ENCODE measurements around the gene ACER3.
A peak's percentile ranks its signal among the peaks of the same experiment; 100 is the strongest.
"Not testable (repeated sequence)": the region's sequence is repeated elsewhere in the genome, so short reads cannot be mapped to it uniquely, and the experiment has no call there.

Gene ACER3

DNA sequence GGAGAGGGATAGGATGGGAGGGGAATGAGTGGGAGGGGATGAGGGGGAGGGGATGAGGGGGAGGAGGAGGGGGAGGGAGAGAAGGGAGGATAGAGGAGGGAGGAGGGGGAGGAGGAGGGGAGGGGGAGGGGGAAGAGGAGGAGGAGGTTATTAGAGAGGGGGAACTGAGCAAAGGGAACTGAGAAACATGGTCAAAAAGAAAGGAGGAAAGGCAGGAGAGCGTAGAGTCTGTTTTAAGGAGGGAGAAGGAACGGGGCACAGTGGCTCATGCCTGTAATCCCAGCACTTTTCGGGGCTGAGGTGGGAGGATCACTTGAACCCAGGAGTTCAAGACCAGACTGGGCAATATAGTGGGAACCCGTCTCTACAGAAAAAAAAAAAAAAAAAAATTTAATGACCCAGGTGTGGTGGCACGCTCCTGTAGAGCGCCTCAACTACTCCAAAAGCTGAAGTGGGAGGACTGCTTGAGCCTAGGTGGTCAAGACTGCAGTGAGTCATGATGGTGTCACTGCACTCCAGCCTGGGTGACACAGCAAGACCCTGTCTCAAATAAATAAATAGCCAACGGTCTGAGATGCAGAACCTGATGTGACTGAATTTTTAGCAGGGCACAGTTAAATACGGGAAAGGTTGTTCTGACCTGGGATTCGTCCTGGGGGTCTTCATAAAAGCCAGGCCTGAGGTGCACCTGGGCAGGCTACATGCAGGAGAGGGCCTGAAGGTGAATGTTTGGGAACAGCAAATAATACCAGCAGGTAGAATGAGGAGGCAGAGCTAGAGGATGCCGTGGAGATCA lies 177.5 kb downstream of the ACER3 start:
- no peak for DNase-seq

DNA sequence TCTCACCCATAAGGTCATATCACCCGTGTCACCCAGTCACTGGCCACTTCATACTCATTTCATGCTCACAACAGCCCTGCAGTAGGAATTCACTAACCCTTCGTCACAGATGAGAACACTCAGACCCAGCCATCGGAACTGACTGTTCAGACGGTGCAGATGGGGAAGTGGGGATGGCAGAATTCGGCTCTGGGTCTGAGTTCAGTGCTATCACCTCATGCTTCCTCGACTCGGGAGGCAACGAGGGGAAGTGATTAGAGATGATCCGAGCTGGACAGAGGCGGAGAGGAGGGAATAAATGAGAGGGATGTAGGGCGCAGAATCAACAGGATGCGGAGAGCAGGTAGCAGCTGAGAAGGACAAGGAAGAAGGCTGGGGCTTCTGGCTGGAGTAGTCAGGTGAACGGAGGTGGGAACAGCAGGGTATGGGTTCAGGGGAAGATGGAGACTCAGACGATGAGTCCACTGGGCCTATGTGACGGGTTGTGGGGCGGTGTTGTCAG lies 178.2 kb downstream of the ACER3 start:
- DNase-seq, result no peak

DNA sequence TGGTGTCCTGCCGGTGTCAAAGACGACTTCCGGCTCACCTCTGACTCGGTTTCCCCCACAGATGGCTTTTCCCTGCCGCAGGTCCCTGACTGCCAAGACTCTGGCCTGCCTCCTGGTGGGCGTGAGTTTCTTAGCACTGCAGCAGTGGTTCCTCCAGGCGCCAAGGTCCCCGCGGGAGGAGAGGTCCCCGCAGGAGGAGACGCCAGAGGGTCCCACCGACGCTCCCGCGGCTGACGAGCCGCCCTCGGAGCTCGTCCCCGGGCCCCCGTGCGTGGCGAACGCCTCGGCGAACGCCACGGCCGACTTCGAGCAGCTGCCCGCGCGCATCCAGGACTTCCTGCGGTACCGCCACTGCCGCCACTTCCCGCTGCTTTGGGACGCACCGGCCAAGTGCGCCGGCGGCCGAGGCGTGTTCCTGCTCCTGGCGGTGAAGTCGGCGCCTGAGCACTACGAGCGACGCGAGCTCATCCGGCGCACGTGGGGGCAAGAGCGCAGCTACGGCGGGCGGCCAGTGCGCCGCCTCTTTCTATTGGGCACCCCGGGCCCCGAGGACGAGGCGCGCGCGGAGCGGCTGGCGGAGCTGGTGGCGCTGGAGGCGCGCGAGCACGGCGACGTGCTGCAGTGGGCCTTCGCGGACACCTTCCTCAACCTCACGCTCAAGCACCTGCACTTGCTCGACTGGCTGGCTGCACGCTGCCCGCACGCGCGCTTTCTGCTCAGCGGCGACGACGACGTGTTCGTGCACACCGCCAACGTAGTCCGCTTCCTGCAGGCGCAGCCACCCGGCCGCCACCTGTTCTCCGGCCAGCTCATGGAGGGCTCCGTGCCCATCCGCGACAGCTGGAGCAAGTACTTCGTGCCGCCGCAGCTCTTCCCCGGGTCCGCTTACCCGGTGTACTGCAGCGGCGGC lies 179.0 kb downstream of the ACER3 start:
- peak in 5 of 51 donors; percentile 4 to 40 (median 19) for DNase-seq

DNA sequence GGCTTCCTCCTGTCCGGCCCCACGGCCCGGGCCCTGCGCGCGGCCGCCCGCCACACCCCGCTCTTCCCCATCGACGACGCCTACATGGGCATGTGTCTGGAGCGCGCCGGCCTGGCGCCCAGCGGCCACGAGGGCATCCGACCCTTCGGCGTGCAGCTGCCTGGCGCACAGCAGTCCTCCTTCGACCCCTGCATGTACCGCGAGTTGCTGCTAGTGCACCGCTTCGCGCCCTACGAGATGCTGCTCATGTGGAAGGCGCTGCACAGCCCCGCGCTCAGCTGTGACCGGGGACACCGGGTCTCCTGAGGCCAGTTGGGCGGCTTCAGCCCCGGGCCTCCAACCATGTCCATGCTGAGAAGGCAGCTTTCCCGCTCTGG lies 179.7 kb downstream of the ACER3 start:
- DNase-seq, result no peak

DNA sequence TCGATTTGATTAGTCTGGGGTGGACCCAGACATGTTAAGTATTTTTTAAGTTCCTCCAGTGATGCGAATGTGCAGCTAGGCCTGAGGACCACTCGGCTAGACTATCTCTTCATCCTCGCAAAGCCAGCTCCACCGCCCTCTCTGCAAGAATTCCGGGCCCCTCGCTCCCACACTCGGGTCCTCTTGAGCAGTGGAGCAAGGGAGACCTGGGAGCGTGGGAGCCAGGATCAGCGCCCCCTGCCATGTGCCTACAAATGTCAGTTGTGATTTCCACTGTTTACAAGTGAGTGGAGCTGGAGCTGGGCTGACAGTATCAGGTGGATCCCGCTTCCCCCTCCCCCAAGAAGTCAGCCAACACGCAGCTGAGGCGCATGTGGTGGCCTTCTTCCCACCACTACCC lies 180.2 kb downstream of the ACER3 start:
- no peak for DNase-seq

DNA sequence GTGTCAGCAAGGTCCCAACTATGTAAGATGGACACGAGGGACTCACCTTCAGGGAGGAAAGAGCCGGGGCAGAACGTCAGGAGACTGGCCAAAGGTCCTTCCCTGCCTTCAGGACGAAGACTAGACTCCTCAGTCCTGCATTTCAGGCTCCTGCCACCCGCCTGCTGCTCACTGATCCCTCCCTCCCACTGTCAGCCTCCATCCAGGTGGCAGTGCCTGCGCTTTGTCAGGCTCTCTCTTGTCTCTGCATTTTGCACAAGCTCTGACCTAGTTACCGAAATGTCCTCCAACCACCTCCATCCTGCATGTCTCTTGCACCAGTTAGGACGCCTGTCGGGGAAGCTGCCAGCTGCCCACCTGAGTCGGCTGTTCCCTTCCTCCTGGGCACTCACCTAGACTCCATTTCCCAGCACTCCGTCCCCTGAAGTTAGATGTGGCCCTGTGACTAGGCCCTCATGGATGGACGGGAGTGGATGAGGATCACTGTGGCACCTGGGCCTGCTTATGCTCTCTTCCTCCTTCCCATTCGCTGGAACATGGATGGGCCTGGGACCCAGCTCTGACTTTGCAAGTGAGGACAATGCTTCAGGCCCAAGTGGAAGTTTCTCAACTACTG lies 181.5 kb downstream of the ACER3 start:
- no peak for DNase-seq

DNA sequence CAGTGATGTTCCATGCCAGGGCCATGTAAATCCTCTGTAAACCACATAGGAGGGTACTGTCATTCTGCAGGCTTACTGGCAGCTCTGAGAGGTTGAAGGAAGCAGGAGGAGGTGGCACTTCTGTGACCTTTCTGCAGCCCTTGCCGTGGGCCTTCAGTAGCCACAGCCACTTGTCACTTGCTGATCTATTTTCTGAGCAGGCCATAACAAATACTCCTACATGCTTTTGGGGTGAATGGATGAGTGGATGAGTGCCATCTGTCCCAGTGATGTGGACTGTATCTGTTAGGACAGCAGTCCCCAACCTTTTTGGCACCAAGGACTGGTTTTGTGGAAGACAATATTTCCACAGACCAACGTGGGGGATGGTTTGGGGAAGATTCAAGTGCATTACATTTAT lies 183.6 kb downstream of the ACER3 start:
- DNase-seq, result no peak

DNA sequence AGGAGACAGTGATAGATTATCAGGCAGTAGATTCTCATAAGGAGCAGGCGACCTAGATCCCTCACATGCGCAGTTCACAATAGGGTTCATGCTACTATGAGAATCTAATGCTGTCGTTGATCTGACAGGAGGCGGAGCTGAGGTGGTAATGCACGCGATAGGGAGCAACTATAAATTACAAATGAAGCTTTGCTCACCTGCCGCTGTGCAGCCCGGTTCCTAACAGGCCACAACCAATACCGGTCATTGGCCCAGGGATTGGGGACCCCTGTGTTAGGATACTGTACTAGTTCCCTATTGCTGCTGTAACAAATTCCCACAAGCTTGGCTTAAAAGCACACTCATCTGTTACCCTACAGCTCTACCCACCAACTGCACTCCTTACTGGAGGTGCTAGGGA lies 184.2 kb downstream of the ACER3 start:
- DNase-seq, result no peak

DNA sequence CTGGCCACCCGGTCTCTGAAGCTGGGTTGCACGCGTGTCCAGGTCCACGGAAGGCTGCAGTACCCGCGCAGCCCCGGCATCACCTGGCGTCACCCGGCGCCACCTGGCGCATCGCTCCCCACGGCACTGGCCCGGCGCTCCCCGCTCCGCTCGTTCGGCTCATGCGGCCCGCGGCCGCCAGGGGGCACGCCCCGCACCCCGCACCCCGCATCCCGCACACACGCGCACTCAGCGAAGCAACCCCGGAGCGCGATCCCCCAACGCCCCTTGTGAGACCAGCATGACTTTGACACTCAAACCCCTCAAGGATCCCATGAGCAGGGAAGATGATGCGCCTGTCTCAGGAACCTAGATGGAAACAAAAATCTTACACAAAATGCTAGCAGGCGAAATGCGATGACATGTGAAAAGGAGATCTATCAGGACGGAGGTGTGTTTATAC lies 185.4 kb downstream of the ACER3 start:
- peak in 13 of 51 donors; percentile 16 to 51 (median 23) for DNase-seq

DNA sequence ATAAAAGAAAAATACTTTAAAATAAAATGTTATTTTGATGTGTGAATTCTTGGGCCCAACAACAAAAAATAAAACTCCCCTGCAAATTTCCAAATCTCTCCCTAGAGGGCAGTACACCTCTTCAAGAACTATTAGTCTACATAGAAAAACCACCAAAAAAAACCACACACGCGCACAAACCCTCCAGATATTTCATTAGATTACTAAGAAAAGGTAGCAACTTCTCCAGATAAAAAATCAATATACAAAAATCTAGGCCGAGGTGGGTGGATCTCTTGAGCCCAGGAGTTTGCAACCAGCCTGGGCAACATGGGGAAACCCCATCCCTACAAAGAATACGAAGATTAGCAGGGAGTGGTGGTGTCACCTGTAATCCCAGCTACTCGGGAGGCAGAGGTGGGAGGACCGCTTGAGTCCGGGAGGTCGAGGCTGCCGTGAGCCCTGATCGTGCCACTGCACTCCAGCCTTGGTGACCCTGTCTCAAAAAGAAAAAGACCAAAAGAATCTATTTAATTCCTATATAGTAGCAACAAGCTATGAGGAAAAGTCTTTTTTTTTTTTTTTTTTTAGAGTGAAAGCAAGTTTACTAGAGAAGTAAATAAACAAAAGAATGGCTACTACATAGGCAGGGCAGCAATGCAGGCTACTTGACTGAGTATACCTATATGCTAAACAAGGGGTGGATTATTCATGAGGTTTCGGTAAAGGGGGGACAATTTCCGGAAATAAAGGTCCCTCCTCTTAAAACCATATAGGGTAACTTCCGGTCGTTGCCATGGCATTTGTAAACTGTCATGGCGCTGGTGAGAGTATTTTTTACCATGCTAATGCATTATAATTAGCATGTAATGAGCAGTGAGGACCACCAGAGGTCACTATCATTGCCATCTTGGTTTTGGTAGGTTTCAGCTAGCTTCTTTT lies 186.5 kb downstream of the ACER3 start:
- peak in 31 of 51 donors; percentile 25 to 91 (median 58) for DNase-seq

DNA sequence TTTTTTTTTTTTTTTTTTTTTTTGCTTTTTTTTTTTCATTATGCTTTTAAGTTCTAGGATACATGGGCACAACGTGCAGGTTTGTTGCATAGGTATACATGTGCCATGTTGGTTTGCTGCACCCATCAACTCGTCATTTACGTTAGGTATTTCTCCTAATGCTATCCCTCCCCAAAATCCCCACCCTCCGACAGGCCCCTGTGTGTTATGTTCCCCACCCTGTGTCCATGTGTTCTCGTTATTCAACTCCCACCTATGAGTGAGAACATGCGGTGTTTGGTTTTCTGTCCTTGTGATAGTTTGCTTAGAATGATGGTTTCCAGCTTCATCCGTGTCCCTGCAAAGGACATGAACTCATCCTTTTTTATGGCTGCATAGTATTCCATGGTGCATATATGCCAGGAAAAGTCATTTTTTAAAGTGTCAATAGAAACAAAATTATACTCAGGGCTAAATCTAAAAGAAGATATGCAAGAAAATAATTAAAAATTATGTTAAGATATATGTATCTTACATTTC lies 187.3 kb downstream of the ACER3 start:
- DNase-seq, result not testable (repeated sequence)

DNA sequence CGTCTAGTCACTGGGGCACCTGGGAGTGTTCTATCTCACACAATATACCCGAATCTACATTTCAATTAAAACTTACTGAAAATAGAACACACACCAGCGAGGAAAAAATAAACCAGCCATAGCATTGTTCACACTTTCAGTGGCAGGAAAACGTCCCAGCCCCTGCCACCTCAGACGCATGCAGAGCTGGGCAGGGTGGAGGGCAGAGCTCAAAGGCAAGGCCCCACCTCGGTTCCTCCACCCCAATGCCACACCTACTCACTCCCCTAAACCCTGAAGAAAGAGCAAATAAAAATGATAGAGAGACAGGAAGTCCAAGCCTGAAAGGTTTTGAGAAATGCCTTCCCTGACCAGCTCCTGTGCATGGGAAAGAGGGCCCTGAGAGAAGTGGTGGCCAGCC lies 188.3 kb downstream of the ACER3 start:
- no peak for DNase-seq

DNA sequence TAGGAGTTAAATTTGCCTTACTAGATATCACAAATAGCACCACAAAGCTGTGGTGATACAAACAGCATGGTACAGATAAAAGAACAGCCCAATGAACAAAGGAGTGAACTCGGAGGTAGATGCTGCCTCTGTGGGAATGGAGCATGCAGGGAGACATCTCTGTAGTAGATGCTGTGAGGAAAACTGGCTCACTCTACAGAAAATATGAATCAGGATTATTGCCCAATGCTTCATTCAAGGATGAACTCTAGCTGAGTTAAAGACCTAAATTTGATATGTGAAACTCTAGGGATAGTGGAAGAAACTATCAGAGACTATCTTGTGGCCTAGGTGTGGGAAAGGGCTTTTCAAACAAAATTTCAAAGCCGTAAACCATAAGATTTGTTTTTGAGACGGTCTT lies 190.8 kb downstream of the ACER3 start:
- DNase-seq, result no peak

DNA sequence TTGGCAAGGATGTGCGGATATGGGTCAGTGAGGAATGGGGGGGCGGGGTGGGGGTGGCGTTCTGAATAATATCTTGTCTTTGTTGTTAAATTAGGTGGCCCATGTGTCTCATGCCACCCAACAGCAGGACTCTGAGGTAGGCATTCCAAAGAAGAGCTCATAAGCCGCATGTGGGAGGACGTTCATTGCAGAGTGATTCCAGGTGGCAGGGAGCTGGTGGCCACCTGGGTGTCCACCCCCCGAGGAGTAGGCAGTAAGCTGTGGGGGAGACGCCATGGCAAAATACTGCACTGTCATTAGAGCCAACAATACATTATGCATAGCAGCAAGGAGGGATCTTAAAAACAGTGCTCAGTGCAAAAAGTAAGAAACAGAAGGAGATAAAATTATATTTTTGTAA lies 191.8 kb downstream of the ACER3 start:
- DNase-seq, result no peak

DNA sequence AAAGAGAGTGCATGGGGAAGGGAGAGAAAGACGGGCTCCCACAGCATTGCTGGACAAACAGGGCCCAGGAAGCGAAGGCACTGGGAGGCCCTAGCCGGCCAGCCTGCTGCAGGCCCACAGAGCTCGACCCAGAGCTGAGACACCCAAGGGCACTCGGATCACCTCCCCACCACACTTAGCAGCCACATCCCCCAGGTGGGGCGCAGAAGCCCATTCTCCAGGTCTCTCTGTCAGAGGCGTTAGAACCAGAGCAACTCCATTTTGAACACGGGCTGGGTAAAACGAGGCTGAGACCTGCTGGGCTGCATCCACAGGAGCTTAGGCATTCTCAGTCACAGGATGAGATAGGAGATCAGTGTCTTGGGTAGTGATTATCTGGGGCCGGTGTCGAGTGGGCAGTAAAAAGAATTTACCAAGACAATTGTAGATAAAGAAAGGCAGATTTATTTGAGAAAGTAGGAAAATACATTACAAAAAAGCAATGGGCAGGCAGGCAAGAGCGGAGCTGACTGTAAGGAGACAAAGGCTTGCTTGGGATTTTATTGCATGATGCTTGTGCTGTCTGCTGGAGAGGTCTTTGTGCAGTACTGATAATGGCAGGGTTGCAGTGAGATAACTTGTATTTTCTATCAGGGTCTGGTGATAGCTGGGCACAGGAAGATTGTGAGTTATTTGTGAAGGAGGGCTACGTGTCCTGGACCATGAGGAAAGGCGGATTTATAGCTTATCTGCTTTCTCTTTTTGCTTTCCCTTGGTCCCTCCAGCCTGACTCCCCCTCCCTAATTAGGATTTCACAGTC lies 192.7 kb downstream of the ACER3 start:
- no peak for DNase-seq

DNA sequence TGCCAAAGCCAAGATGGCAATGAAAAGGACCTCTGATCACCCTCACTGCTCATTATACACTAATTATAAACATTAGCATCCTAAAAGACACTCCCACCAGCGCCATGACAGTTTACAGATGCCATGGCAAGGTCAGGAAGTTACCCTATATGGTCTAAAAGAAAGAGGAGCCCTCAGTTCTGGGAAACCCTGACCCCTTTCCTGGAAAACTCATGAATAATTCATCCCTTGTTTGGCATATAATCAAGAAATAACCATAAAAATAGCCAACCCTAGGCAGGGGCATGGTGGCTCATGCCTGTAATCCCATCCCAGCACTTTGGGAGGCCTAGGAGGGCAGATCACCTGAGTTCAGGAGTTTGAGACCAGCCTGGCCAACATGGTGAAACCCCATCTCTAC lies 193.4 kb downstream of the ACER3 start:
- no peak for DNase-seq

DNA sequence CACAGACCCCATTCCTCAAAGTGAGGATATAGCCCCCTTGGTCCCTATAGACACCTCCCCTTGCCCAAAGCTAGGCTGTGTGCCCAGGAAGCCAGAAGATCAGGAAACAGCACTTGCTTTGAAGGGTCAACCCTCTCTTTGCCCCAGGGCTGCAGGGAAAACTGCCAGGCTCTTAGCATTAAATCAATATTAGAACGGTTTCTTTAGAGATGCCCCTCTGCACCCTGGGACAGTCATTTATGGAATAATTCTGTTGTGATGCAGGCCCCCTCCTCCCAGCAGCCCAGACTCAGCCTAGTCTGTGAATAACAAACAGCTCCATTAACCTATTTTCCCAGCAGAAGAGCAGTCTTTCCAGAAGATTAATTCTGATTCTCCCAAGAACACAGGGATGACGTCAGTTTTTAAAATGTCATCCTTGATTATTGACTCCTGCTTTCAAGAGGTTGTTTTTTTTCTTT lies 194.4 kb downstream of the ACER3 start:
- DNase-seq, result no peak

DNA sequence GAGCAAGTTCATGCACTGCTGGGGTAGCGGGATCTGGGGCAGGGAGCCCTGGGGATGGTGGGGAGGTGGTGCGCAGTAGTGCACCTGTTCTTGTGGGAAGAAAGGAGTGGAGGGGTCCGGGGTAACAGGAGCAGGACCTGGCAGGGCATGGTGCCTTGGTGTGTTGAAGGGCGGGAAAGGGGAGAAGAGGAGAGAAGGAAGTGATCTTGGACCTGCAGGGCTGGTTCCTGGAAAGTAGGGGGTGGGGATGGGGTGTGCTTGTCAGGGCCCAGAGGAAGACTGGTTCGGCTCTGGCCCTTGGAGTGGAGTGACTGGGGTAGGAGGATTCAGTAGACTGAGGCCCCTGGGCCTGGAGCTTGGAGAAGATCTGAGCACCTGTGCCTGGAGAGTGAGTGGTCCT lies 195.2 kb downstream of the ACER3 start:
- no peak for DNase-seq

DNA sequence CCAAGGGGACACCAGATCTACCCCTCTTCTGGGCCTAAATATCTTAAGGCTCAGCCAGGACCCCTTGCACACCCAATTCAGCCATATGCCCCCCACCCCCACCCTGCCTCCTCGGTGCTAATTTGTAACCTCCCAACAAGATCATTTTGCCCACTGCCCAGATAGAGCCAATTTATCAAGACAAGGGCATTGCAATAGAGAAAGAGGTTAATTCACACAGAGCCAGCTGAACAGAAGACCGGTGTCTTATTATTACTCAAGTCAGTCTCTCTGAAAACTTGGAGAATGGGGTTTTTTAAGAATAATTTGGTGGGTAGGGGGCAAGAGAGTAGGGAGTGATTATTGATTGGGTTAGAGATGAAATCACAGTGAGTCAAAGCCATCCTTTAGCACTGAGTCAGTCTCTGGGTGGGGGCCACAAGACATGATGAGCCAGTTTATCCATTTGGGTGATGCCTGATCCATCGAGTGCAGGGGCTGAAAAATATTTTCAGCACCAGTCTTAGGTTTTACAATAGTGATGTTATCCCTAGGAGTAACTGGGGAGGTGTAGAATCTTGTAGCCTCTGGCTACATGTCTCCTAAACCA lies 196.2 kb downstream of the ACER3 start:
- DNase-seq, result no peak
